Measurements from ENCODE around the gene KATNAL2.
"Not testable (repeated sequence)": the region's sequence is repeated elsewhere in the genome, so short reads cannot be mapped to it uniquely, and the experiment has no call there.

The KATNAL2 gene

DNA sequence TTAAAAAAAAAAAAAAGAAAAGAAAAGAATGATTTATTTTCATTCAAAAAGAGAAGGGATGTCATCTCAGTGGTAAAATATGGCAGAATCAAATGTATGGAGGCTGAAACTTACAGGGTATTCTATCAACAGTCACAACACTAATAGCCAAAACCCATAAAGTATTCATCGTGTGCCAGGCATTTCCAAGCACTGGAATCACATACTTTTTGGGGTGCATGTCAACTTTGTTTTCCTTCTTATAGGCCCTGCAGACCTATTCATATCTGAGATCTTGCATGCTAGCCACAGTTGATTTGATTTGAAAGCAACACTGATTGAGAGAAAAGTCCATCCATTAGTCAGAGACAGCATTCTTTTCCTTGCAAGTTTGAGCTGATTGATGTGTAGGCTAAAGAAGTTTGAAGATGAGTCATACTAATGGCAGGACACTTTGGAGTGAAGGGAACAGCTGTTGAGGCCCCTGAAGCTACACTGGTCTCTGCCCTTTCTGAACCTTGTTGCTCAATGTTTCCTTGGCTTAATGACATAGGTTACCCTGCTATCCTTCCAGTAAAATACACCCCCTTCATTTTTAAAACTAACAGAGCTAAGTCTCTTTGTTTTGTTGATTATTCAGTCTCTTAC is 22.0 kb downstream of the KATNAL2 start:
- no peak for DNase-seq

GRCh38 chr18:46939998-46940571 is 22.7 kb downstream of the KATNAL2 start:
- DNase-seq, result no peak

DNA sequence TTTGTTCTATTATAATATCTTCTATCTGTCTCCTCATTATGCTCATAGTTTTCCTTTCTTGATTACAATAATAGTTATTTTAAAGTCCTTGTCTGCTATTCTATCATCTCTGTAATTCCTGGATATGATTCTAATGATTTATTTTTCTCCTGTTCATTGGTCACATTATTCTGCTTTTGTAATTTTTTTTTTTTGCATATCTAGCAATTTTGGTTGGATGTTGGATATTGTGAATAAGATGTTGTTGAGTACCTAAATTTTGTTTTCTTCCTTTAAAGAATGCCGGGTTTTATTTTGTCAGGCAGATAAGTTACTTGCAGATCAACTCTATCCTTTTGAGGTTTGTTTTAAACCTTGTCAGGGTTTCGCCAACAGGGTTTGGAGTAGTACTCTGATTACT is 25.2 kb downstream of the KATNAL2 start:
- no peak for DNase-seq

DNA sequence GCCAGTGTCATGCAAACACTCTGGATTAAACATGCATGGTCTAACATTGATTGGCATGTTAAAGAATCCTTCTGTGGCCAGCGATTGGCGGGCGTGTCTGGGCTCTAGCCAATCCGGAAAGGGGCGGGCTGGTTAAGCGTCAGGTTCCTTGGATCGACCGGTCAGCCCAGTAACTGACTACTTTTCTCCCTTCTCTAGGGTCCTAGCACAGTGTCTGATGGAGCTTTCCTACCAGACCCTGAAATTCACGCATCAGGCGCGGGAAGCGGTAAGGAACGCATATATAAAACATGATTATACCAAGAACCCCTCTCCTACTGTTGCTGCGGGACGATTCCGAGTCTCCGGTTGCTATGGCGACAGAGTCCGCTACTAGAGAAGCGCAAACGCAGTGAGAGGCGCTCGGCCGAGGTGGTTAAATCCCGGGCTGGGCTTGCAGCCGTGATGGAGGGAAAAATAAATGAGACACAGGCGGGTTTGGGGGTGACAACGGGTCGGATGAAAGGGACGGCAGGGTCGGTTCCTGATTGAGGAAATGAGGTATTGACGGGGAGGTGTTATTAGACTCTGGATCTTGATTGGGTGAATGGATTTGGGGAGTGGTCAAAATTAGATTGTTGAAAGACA is 29.4 kb downstream of the KATNAL2 start:
- DNase-seq, result peak; percentile 88

GRCh38 chr18:46950064-46950656 is 32.8 kb downstream of the KATNAL2 start:
- peak; percentile 11 for DNase-seq

DNA sequence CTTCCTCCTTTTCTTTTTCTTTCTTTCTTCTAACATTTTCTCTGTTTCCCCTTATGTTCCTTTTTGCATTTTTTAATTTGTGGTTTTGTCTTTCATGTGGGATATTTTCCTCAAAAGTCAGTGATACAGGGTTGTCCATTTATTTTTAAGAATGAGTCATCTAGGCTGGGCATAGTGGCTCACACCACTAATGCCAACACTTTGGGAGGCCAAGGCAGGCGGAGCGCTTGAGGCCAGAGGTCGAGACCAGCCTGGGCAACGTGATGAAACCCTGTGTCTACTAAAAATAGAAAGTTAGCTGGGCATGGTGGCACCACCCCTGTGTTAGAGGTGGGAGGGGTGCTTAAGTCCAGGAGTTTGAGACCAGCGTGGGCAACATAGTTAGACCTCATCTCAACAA is 35.8 kb downstream of the KATNAL2 start:
- DNase-seq, result no peak

DNA sequence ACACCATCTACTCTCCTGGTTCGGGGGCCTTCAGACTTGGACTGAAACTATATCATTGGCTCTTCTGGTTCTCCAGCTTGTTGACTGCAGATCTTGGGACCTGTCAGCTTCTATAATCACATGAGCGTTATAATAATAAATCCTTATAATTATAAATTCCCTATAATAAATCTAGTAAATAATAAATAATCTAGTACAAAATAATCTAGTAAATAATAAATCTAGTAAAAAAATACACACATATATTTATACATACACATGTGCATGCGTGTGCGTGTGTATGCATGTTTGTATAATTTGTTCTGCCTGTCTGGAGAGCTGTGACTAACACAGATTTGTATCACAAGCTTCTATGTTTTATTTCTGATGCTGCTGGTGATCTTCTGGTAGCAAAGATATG is 40.8 kb downstream of the KATNAL2 start:
- DNase-seq, result no peak

DNA sequence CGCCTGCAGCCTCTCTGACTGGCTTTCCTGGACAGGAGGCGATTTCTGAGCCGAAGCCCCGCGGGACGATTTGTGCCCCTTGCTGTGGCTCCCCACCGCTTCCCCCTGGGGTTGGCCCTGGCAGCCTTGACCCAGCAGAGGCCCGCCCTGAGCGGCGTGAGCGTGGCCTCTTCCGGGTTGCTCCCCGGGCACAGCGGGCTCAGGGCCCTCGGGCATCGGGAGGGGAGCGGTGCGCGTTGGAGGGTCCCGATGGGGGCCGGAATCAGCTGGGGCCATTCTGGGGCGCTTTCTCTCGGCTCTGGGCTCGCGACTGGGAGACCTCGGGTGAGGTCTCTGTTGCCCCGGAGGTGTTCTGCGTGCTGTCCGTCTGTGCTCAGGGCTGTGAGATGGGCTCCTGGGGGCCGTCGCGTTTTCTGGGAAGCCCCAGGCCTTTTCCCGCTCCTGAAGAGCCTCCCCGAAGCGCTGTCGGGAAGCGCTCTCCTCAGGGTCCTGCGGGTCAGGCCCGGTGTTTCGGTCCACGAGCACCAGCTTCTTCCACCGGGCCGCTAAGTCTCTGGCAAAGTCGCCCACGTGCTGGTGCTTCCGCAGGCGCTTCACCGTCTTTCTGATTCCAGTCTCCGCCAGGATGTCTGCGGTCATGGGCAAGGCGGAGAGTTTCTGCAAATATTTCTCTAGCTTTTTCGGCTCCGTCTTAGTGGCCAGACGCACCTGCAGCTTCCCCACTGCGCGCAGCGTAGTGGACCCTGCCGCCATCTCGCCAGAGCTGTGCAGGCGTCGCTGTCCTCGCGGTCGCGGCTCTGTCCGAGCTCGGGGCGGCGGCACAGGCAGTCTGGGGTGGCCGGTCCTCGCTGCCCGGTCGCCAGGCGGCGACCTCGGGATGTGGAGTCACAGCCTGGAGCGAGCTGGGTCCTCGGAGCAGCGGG is 46.5 kb downstream of the KATNAL2 start:
- not testable (repeated sequence) for DNase-seq

- DNase-seq, result not testable (repeated sequence)
These were observed 47.3 kb downstream of the KATNAL2 start for GRCh38 chr18:46964579-46965293.

DNA sequence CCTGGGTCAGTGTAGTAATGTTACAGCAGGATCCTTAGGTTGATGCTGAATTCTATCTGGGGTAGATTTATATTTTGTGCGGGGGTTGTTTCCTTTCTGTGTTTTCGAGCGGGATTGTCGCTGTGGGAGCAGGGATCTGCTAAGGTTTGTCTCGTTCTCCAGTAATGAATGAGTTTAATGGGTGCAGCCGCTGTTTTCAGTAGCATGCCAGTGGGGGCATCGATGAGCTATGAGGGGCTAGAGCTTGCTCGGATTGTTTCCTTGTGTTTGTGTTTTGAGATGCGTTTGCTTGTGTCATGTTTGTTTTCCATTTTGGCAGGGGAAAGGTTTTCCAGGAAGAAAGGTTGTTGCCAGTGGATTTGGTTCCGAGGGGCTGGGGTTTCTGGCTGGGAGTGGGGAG is 48.9 kb downstream of the KATNAL2 start:
- not testable (repeated sequence) for DNase-seq

- DNase-seq, result not testable (repeated sequence)
These were observed 52.1 kb downstream of the KATNAL2 start for GRCh38 chr18:46969551-46969950.

DNA sequence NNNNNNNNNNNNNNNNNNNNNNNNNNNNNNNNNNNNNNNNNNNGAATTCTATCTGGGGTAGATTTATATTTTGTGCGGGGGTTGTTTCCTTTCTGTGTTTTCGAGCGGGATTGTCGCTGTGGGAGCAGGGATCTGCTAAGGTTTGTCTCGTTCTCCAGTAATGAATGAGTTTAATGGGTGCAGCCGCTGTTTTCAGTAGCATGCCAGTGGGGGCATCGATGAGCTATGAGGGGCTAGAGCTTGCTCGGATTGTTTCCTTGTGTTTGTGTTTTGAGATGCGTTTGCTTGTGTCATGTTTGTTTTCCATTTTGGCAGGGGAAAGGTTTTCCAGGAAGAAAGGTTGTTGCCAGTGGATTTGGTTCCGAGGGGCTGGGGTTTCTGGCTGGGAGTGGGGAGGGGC is 102.5 kb downstream of the KATNAL2 start:
- not testable (repeated sequence) for DNase-seq

DNA sequence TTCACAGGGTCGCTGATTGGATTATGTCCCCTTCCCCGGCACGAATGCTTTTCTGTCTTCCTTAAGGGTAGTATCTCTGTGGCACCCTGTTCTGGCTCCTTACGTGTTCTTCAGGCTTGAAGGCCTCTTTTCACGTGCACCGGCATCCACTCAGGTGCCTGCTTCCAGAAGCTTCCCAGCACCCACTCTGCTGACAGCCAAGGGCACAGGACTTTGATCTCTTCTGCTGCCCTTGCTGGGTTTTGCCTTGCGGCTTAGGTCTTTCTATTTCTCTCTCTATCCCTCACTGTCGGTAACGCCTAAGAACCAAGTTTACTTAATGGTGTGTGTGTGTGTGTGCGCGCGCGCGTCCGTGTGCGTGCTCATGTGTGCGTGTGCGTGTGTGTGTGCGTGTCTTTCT is 103.4 kb downstream of the KATNAL2 start:
- not testable (repeated sequence) for DNase-seq

DNA sequence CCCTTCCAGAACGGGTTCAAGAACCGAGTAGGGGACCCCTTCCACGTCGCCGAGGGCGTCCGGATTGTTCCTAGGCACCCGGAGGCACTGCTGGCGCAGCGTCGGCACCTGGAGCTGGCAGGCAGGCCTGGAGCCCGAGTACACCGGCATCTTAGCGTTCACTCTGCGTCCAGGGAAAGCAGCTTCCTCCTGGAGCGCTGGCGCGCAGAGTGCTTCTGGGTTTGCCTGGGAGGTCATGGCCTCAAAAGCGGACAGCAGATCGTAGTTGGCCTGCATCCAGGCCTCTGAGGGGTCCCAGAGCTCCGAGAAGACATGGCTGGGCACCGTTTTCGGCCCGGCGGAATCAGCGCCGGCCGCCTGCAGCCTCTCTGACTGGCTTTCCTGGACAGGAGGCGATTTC is 105.4 kb downstream of the KATNAL2 start:
- not testable (repeated sequence) for DNase-seq

- DNase-seq, result not testable (repeated sequence)
These were observed 106.5 kb downstream of the KATNAL2 start for GRCh38 chr18:47023769-47024465.

- DNase-seq, result not testable (repeated sequence)
These were observed 108.3 kb downstream of the KATNAL2 start for GRCh38 chr18:47025557-47026174.

GRCh38 chr18:47028738-47029137 is 111.3 kb downstream of the KATNAL2 start:
- not testable (repeated sequence) for DNase-seq

- DNase-seq, result not testable (repeated sequence)
These were observed 112.4 kb downstream of the KATNAL2 start for GRCh38 chr18:47029684-47030353.

- not testable (repeated sequence) for DNase-seq
These were observed 113.5 kb downstream of the KATNAL2 start for GRCh38 chr18:47030887-47031286.

GRCh38 chr18:47032945-47033344 is 115.5 kb downstream of the KATNAL2 start:
- DNase-seq, result no peak

Data from DMS79 treated with DMSO at 0.1 percent for 48 hours (cell line).